Thyroid gland (tissue), 4 donors: ENCODE results near the gene TGFB1. TPM values are rescaled to one million over a fixed set of nuclear protein-coding genes. Genes with fewer than 3 reads are reported as not detected.
"Not testable (repeated sequence)": the region's sequence is repeated elsewhere in the genome, so short reads cannot be mapped to it uniquely, and the experiment has no call there.

Experiments
- DNase-seq, 2 donors: peaks; one replicate each; pipeline ENCODE4 v3.0.0-alpha.2; 2019
- H3K27ac ChIP-seq, 3 donors: fragments of 200-600 bp; sonication (generic); 1 replicate in 2 of 3; 2 replicates in 1 of 3; pipeline ENCODE4 v1.5.1; 2016 to 2019; ENCODE audit warnings: mild to moderate bottlenecking in 1 of 3, moderate library complexity in 1 of 3
- H3K27me3 ChIP-seq: fragments of 200-600 bp; sonication (generic); one replicate; pipeline ENCODE4 v1.5.1; 2019
- H3K36me3 ChIP-seq, 2 donors: fragments of 200-600 bp; sonication (generic); one replicate each; pipeline ENCODE4 v1.5.1; 2016 to 2019
- H3K4me1 ChIP-seq, 2 donors: fragments of 200-600 bp; sonication (generic); one replicate each; pipeline ENCODE4 v1.5.1; 2017 to 2019
- H3K4me3 ChIP-seq, 3 donors: fragments of 200-600 bp; sonication (generic); replicated peaks in 1 of 3; 1 replicate in 2 of 3; 2 replicates in 1 of 3; pipeline ENCODE4 v1.5.1; 2016; ENCODE audit warnings: mild to moderate bottlenecking in 1 of 3
- H3K9me3 ChIP-seq: fragments of 200-600 bp; sonication (generic); one replicate; pipeline ENCODE4 v1.5.1; 2017
- POLR2A ChIP-seq, 2 donors: fragments of 450-650 bp; IDR thresholded peaks; one replicate each; pipeline ENCODE4 v1.6.1; 2017; ENCODE audit warnings: antibody characterized with exemption in 2 of 2, mild to moderate bottlenecking in 2 of 2, moderate library complexity in 1 of 2
- WGBS, 2 donors: methylation state at CpG; one replicate each; pipeline ENCODE4 v1.1.5; 2017; 5-methylcytosine and 5-hydroxymethylcytosine counted together
- intact Hi-C: fragments of 100-400 bp; cut with DNase I; formaldehyde crosslinking; loops from one replicate; pipeline ENCODE4 v1.15.1; 2023
- total RNA-seq, 4 donors: library from RNA; depleted of rRNA; stranded (reverse); fragments of >200 nt; gene quantifications; one replicate each; pipeline ENCODE4 v1.2.3, GENCODE V29; 2016
- TF ChIP-seq, protein P1 (sequence below), 6 experiments: fragments of 200-600 bp in 3 of 6; fragments of 450-650 bp in 3 of 6; sonication (generic) in 3 of 6; IDR thresholded peaks; one replicate each; pipeline ENCODE4 v1.5.1; 2016 to 2019; ENCODE audit warnings: antibody characterized with exemption in 6 of 6, mild to moderate bottlenecking in 2 of 6, inconsistent platforms in 1 of 6, moderate library complexity in 1 of 6

The TGFB1 gene
- total RNA-seq, 4 donors from 2014 or later: 9.6 to 13.7 (median 11.0) TPM

DNA sequence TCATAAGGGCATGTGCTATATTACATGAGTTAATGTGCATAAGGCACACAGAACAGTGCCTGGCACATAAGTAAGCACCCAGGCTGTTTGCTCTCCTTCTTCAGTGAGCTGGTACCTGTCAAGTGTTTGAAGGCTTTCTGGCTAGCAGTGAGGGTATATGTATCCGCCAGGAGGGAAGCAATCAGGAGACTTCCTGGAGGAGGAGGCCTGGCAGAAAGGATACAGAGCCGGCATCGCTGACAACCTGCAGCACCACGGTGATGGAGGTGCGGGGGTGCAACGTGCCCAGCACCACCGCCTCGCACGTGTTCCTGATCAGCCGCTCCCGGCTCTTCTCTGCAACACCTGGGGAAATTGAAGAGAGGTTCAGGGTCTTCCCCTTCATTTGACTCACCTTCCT, 37.9 kb upstream of the TGFB1 start:
- no peaks in the 10 kb centered on the region for H3K27me3 ChIP-seq
- no peak for DNase-seq

DNA sequence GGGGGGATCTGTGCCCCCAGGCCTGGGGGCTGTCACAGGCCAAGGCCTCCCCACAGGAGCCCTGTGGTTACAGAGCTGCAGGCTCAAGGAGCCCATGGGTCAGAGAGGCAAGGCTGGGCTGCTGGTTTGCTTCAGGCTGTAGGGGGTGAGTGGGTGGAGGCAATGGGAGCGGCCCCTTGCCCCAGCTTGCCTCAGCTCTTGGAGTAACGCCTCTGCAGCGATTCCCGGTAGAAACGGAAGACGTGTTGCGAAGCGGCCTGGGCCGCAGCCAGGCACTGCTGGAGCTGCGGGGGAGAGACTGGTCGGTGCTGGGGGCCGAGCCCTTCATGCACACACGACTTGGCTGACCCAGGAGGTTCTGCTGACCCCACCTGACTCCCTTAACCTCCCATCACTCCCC, 32.7 kb upstream of the TGFB1 start:
- Histone ChIP-seq H3K27ac (no peak overlapping the region), H3K4me1 (peaks cover 0 to 3% of the 10 kb centered on the region in 2 donors), H3K27me3 (no peaks in the 10 kb centered on the region), H3K4me3 (no peak overlapping the region), H3K9me3 (no peaks in the 10 kb centered on the region), H3K36me3 (peaks cover 6 to 8% of the 10 kb centered on the region in 2 donors)
- WGBS, 2 donors: 93% methylated on average over 5 to 13 of the region's 13 CpGs
- TF ChIP-seq POLR2A (IDR thresholded peaks at IDR 0.05): no peak
- TF ChIP-seq, protein P1, sequence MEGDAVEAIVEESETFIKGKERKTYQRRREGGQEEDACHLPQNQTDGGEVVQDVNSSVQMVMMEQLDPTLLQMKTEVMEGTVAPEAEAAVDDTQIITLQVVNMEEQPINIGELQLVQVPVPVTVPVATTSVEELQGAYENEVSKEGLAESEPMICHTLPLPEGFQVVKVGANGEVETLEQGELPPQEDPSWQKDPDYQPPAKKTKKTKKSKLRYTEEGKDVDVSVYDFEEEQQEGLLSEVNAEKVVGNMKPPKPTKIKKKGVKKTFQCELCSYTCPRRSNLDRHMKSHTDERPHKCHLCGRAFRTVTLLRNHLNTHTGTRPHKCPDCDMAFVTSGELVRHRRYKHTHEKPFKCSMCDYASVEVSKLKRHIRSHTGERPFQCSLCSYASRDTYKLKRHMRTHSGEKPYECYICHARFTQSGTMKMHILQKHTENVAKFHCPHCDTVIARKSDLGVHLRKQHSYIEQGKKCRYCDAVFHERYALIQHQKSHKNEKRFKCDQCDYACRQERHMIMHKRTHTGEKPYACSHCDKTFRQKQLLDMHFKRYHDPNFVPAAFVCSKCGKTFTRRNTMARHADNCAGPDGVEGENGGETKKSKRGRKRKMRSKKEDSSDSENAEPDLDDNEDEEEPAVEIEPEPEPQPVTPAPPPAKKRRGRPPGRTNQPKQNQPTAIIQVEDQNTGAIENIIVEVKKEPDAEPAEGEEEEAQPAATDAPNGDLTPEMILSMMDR (IDR thresholded peaks at IDR 0.05): no peak
- no peak for DNase-seq
- intact Hi-C loops: no loop called here

More for the DNA sequence above, 37.9 kb upstream of the TGFB1 start:
- H3K36me3 ChIP-seq: peaks cover 6 to 12% of the 10 kb centered on the region in 2 donors
- H3K4me1 ChIP-seq: peaks cover under 1 to 3% of the 10 kb centered on the region in 2 donors
- WGBS, 2 donors: 84 to 94% methylated on average over 11 of the region's 11 CpGs
- no peak for TF ChIP-seq POLR2A (IDR thresholded peaks at IDR 0.05)
- TF ChIP-seq, protein P1 (IDR thresholded peaks at IDR 0.05): no peak
- no peaks in the 10 kb centered on the region for H3K9me3 ChIP-seq
- H3K4me3 ChIP-seq: no peak overlapping the region
- intact Hi-C loops: no loop called here
- H3K27ac ChIP-seq: no peak overlapping the region

DNA sequence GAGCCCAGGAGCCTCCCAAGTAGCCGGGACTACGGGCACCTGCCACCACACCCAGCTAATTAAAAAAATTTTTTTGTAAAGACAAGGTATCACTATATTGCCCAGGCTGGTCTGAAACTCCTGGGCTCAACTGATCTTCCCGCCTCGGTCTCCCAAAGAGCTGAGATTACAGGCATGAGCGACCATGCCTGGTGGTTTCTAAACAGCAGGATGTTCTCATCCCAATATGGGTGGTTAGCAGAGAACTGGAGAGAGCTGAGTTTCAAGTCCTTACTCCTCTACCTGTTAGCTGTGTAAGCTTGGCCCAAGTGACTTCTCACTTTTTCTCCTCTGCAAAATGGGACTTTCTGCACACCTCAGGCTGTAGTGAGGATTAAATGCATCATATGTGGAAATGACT, 30.6 kb upstream of the TGFB1 start:
- no peaks in the 10 kb centered on the region for H3K9me3 ChIP-seq
- no peak overlapping the region for H3K4me3 ChIP-seq
- intact Hi-C loops: no loop called here
- 71 to 81% methylated on average over 5 of the region's 5 CpGs for WGBS, 2 donors
- no peaks in the 10 kb centered on the region for H3K27me3 ChIP-seq
- no peak overlapping the region for H3K27ac ChIP-seq
- H3K4me1 ChIP-seq: peaks cover 0 to 3% of the 10 kb centered on the region in 2 donors
- no peak for DNase-seq
- TF ChIP-seq, protein P1 (IDR thresholded peaks at IDR 0.05): no peak
- H3K36me3 ChIP-seq: peaks cover 0 to 3% of the 10 kb centered on the region in 2 donors

DNA sequence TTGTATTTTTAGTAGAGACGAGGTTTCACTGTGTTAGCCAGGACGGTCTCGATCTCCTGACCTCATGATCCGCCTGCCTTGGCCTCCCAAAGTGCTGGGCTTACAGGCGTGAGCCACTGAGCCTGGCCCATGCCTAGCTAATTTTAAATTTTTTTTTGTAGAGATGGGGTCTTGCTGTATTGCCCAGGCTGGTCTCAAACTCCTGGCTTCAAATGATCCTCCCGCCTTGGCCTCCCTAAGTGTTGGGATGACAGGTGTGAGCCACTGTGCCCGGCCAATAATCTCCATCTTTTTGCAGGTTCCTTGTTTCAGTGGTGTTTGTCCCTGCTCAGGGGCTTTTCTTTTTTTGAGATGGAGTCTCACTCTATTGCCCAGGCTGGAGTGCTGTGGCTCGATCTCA, 27.8 kb upstream of the TGFB1 start:
- intact Hi-C loops, H3K4me1 ChIP-seq, H3K9me3 ChIP-seq, H3K27me3 ChIP-seq, H3K4me3 ChIP-seq, DNase-seq, H3K27ac ChIP-seq, H3K36me3 ChIP-seq: not testable (repeated sequence)
- WGBS, 2 donors: 96 to 97% methylated on average over 8 of the region's 8 CpGs

DNA sequence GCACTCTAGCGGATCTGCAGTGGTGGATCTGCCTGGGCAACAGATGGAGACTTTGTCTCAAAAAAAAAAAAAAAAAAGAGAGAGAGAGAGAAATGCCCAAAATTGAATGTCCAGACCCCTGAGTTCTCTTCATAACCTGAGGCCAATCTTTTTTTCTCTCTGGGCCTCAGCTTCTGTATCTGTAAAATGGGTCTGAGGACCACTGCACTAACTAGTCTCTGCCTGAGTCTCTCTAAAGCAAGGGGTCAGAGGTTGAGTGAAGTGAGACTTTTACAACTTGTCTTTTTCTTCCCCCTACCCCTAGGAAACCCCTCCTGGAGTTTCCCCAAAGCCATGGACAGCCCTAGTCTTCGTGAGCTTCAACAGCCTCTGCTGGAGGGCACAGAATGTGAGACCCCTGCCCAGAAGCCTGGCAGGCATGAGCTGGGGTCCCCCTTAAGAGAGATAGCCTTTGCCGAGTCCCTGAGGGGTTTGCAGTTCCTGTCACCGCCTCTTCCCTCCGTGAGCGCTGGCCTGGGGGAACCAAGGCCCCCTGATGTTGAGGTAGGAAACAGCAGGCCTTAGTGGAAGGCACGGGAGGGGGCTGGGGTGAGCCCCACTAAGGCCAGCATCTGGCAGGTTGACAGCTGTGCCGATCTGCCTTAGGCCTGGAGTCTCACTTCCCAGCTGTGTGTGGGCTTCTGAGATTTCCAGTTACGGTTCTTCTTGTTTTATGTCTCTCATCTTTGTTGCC, 24.4 kb upstream of the TGFB1 start:
- no peak for TF ChIP-seq POLR2A (IDR thresholded peaks at IDR 0.05)
- TF ChIP-seq, protein P1 (IDR thresholded peaks at IDR 0.05): no peak
- intact Hi-C loops: no loop called here
- WGBS, 2 donors: 57 to 68% methylated on average over 7 to 9 of the region's 9 CpGs
- Histone ChIP-seq H3K36me3 (no peaks in the 10 kb centered on the region), H3K9me3 (no peaks in the 10 kb centered on the region), H3K4me1 (peaks cover 18 to 25% of the 10 kb centered on the region in 2 donors), H3K27me3 (no peaks in the 10 kb centered on the region), H3K27ac (no peak overlapping the region), H3K4me3 (no peak overlapping the region)
- no peak for DNase-seq
